ENCODE data around the gene CRTAC1.

The CRTAC1 gene

DNA sequence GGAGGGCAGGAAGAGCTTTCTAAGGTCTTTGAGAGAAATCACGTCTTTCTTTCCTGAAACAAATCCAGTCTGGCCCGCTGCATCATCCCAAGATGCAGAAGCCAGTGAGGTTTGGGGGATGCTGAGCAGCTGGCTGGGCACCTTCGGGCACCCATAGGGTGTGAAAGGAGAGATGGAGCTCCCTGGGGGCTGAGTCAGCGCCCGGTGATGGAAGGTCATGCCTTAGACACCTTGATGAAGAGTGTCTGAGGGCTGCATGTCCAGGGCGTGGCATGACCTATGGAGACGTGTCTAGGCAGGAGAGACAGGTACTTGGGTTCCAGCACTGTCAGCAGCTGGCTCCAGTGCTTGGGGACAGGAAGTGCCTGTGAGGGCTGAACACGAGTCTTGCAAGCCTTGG, 92.5 kb downstream of the CRTAC1 start:
- H4K12ac ChIP-seq (ENCODE audit: low read depth, low read length): no peak overlapping the region
- H2BK12ac ChIP-seq (ENCODE audit: low read length): no peak overlapping the region
- peaks cover 2% of the 10 kb centered on the region for H3K9me3 ChIP-seq (ENCODE audit: insufficient read depth, low read depth, low read length)
- H2BK120ac ChIP-seq (ENCODE audit: insufficient read depth, low read length, poor library complexity): no peak overlapping the region
- no peaks in the 10 kb centered on the region for H3K4me1 ChIP-seq (ENCODE audit: control insufficient read depth in 1 of 2, insufficient read depth in 2 of 2, low read length in 2 of 2)
- H4K91ac ChIP-seq (ENCODE audit: low read depth, low read length): no peak overlapping the region
- H2AK5ac ChIP-seq (ENCODE audit: low read length): no peak overlapping the region
- no peak overlapping the region for H3K18ac ChIP-seq (ENCODE audit: low read length)
- no peaks in the 10 kb centered on the region for H3K79me1 ChIP-seq (ENCODE audit: low read length)
- no peak overlapping the region for H2BK5ac ChIP-seq (ENCODE audit: low read depth, low read length, poor library complexity)
- H3K79me2 ChIP-seq (ENCODE audit: control insufficient read depth, insufficient read depth, low read length, poor library complexity): no peaks in the 10 kb centered on the region
- no peak overlapping the region for H3K4ac ChIP-seq (ENCODE audit: low read depth, low read length)
- no peak overlapping the region for H3K14ac ChIP-seq (ENCODE audit: low read length)
- no peak overlapping the region for H2AFZ ChIP-seq (ENCODE audit: insufficient read depth, low read length, poor library complexity)
- H3K23ac ChIP-seq (ENCODE audit: low read length): no peak overlapping the region
- no peak overlapping the region for H3K9ac ChIP-seq (ENCODE audit: low read length)
- no peaks in the 10 kb centered on the region for H3K36me3 ChIP-seq (ENCODE audit: control insufficient read depth in 1 of 2, insufficient read depth in 2 of 2, low read length in 2 of 2)
- no peak overlapping the region for H3K27ac ChIP-seq (ENCODE audit: low read depth, low read length)
- H4K8ac ChIP-seq (ENCODE audit: low read depth, low read length): no peak overlapping the region
- no peak overlapping the region for H3K4me2 ChIP-seq (ENCODE audit: low read length)
- H3K4me3 ChIP-seq (ENCODE audit: low read depth, low read length): no peak overlapping the region
- DNase-seq: no peak
- no CpG with 5 or more reads among the region's 8 CpGs for WGBS (ENCODE audit: extremely low coverage, insufficient coverage, insufficient read length)
- H3K27me3 ChIP-seq (ENCODE audit: insufficient read depth, low read length): no peaks in the 10 kb centered on the region

DNA sequence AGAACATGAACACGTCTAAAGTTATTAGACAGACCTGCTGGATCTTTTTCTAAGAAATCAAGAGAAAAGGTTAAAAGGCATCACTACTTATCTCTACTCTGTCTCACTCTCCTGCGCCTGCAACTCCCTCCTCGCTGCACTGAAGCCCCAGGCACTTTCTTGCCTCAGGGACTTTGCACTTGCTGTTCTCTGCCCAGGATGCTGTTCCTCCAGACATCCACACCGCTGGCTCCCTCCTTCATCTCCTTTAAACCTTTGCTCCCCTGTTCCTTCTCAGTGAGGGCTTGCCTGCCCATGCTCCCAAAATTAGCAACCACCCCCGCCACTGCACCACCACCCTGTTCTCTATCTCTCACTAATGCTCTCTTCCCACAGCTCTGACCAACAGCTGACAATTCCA, 93.4 kb downstream of the CRTAC1 start:
- Histone ChIP-seq H2AFZ (ENCODE audit: insufficient read depth, low read length, poor library complexity) (no peak overlapping the region), H3K4me3 (ENCODE audit: low read depth, low read length) (no peak overlapping the region), H3K36me3 (ENCODE audit: control insufficient read depth in 1 of 2, insufficient read depth in 2 of 2, low read length in 2 of 2) (no peaks in the 10 kb centered on the region), H3K9me3 (ENCODE audit: insufficient read depth, low read depth, low read length) (peaks cover 2% of the 10 kb centered on the region), H3K27ac (ENCODE audit: low read depth, low read length) (no peak overlapping the region), H3K4me2 (ENCODE audit: low read length) (no peak overlapping the region), H4K12ac (ENCODE audit: low read depth, low read length) (no peak overlapping the region), H3K9ac (ENCODE audit: low read length) (no peak overlapping the region), H2BK5ac (ENCODE audit: low read depth, low read length, poor library complexity) (no peak overlapping the region), H4K8ac (ENCODE audit: low read depth, low read length) (no peak overlapping the region), H3K79me2 (ENCODE audit: control insufficient read depth, insufficient read depth, low read length, poor library complexity) (no peaks in the 10 kb centered on the region), H3K27me3 (ENCODE audit: insufficient read depth, low read length) (no peaks in the 10 kb centered on the region), H3K18ac (ENCODE audit: low read length) (no peak overlapping the region), H3K79me1 (ENCODE audit: low read length) (no peaks in the 10 kb centered on the region), H3K14ac (ENCODE audit: low read length) (no peak overlapping the region), H2BK120ac (ENCODE audit: insufficient read depth, low read length, poor library complexity) (no peak overlapping the region), H2AK5ac (ENCODE audit: low read length) (no peak overlapping the region), H3K23ac (ENCODE audit: low read length) (no peak overlapping the region), H3K4ac (ENCODE audit: low read depth, low read length) (no peak overlapping the region), H3K4me1 (ENCODE audit: control insufficient read depth in 1 of 2, insufficient read depth in 2 of 2, low read length in 2 of 2) (no peaks in the 10 kb centered on the region), H4K91ac (ENCODE audit: low read depth, low read length) (no peak overlapping the region), H2BK12ac (ENCODE audit: low read length) (no peak overlapping the region)
- no CpG with 5 or more reads among the region's 5 CpGs for WGBS (ENCODE audit: extremely low coverage, insufficient coverage, insufficient read length)
- peak in 1 of 2 donors; percentile 10 for DNase-seq

DNA sequence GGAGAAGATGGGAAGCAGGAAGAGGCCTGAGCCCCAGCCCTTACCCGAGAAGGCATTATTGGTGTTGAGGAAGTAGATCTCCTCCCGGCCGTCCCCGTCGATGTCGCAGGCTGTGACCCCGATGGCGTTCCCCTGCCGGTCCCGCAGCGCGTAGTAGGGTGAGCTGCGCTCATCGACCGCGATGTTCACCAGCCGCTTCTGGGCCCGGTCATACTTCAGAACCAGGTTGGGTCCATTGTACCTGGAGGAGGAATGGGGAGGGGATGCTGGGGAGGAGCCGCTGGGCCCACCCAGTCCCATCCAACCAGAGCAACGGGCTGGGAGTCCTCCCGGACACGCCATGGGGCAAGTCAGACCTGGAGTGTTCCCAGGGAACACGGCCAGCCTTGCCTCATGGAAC, 94.3 kb downstream of the CRTAC1 start:
- Histone ChIP-seq H3K23ac (ENCODE audit: low read length) (no peak overlapping the region), H2AFZ (ENCODE audit: insufficient read depth, low read length, poor library complexity) (no peak overlapping the region), H2BK120ac (ENCODE audit: insufficient read depth, low read length, poor library complexity) (no peak overlapping the region), H3K14ac (ENCODE audit: low read length) (no peak overlapping the region), H3K9ac (ENCODE audit: low read length) (no peak overlapping the region), H3K27me3 (ENCODE audit: insufficient read depth, low read length) (no peaks in the 10 kb centered on the region), H3K79me1 (ENCODE audit: low read length) (no peaks in the 10 kb centered on the region), H3K36me3 (ENCODE audit: control insufficient read depth in 1 of 2, insufficient read depth in 2 of 2, low read length in 2 of 2) (no peaks in the 10 kb centered on the region), H4K8ac (ENCODE audit: low read depth, low read length) (no peak overlapping the region), H3K18ac (ENCODE audit: low read length) (no peak overlapping the region), H4K91ac (ENCODE audit: low read depth, low read length) (no peak overlapping the region), H3K4me3 (ENCODE audit: low read depth, low read length) (no peak overlapping the region), H3K4ac (ENCODE audit: low read depth, low read length) (no peak overlapping the region), H3K27ac (ENCODE audit: low read depth, low read length) (no peak overlapping the region), H3K79me2 (ENCODE audit: control insufficient read depth, insufficient read depth, low read length, poor library complexity) (no peaks in the 10 kb centered on the region), H3K4me1 (ENCODE audit: control insufficient read depth in 1 of 2, insufficient read depth in 2 of 2, low read length in 2 of 2) (no peaks in the 10 kb centered on the region), H3K9me3 (ENCODE audit: insufficient read depth, low read depth, low read length) (no peaks in the 10 kb centered on the region), H2AK5ac (ENCODE audit: low read length) (no peak overlapping the region), H3K4me2 (ENCODE audit: low read length) (no peak overlapping the region), H2BK5ac (ENCODE audit: low read depth, low read length, poor library complexity) (no peak overlapping the region), H4K12ac (ENCODE audit: low read depth, low read length) (no peak overlapping the region), H2BK12ac (ENCODE audit: low read length) (no peak overlapping the region)
- DNase-seq: no peak
- no CpG with 5 or more reads among the region's 23 CpGs for WGBS (ENCODE audit: extremely low coverage, insufficient coverage, insufficient read length)

DNA sequence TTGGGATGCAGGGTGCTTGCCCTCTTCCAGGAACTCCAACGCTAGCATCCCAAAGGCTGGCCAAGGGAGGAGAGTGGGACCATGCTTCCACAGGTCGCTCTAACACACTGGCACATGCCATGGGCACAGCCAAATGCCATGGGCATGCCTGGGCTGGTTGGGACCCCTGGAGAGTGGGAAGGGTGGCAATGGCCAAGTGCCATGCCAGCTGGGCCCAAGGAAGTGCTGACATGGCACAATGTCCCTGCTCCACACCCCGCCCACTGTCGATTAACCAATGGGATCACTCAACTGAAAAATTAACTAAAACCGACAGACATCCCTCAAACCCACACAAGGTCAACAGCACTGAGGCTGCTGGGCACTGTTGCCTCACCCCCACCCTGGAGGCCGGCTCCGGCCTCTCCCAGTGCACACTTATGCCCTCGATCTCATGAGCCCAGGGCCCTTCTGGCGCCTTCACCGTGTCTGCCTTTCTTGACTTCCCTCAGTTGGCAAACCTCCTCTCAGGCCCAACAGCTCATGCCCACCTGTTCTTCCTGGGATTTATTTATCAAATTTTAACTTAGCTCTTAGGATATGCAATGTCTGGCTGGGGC, 97.4 kb downstream of the CRTAC1 start:
- H3K23ac ChIP-seq (ENCODE audit: low read length): no peak overlapping the region
- H3K4me1 ChIP-seq (ENCODE audit: control insufficient read depth in 1 of 2, insufficient read depth in 2 of 2, low read length in 2 of 2): no peaks in the 10 kb centered on the region
- H4K91ac ChIP-seq (ENCODE audit: low read depth, low read length): no peak overlapping the region
- H4K8ac ChIP-seq (ENCODE audit: low read depth, low read length): no peak overlapping the region
- H3K4ac ChIP-seq (ENCODE audit: low read depth, low read length): no peak overlapping the region
- no peaks in the 10 kb centered on the region for H3K79me1 ChIP-seq (ENCODE audit: low read length)
- H3K4me2 ChIP-seq (ENCODE audit: low read length): no peak overlapping the region
- H3K27ac ChIP-seq (ENCODE audit: low read depth, low read length): no peak overlapping the region
- no peak overlapping the region for H2BK12ac ChIP-seq (ENCODE audit: low read length)
- H2AK5ac ChIP-seq (ENCODE audit: low read length): no peak overlapping the region
- WGBS (ENCODE audit: extremely low coverage, insufficient coverage, insufficient read length): no CpG with 5 or more reads among the region's 10 CpGs
- no peak overlapping the region for H2BK120ac ChIP-seq (ENCODE audit: insufficient read depth, low read length, poor library complexity)
- DNase-seq: no peak
- H3K9me3 ChIP-seq (ENCODE audit: insufficient read depth, low read depth, low read length): no peaks in the 10 kb centered on the region
- no peak overlapping the region for H2BK5ac ChIP-seq (ENCODE audit: low read depth, low read length, poor library complexity)
- no peak overlapping the region for H3K18ac ChIP-seq (ENCODE audit: low read length)
- no peak overlapping the region for H4K12ac ChIP-seq (ENCODE audit: low read depth, low read length)
- H3K14ac ChIP-seq (ENCODE audit: low read length): no peak overlapping the region
- H3K9ac ChIP-seq (ENCODE audit: low read length): no peak overlapping the region
- no peaks in the 10 kb centered on the region for H3K79me2 ChIP-seq (ENCODE audit: control insufficient read depth, insufficient read depth, low read length, poor library complexity)
- no peaks in the 10 kb centered on the region for H3K27me3 ChIP-seq (ENCODE audit: insufficient read depth, low read length)
- H2AFZ ChIP-seq (ENCODE audit: insufficient read depth, low read length, poor library complexity): no peak overlapping the region
- H3K4me3 ChIP-seq (ENCODE audit: low read depth, low read length): no peak overlapping the region
- H3K36me3 ChIP-seq (ENCODE audit: control insufficient read depth in 1 of 2, insufficient read depth in 2 of 2, low read length in 2 of 2): no peaks in the 10 kb centered on the region

Data from trophoblast cell (in vitro differentiated cells and primary cell).